H1 (cell line): ENCODE data around the gene LTF. TPM values are rescaled to one million over a fixed set of nuclear protein-coding genes. Genes with fewer than 3 reads are reported as not detected.

Experiments used
- EGR1 ChIP-seq: IDR thresholded peaks from 2 replicates; pipeline ENCODE4 v1.6.1; 2011; ENCODE audit warnings: low read depth, low read length, borderline replicate concordance
- NANOG ChIP-seq: IDR thresholded peaks from 2 replicates; pipeline ENCODE4 v1.6.1; 2011; ENCODE audit warnings: low read length, low read depth, mild to moderate bottlenecking, inconsistent platforms; ENCODE audit not compliant: insufficient read depth, poor library complexity, severe bottlenecking
- polyA plus RNA-seq, 7 experiments: library from polyadenylated mRNA; depleted of rRNA in 3 of 7; stranded (reverse) in 5 of 7; unstranded in 2 of 7; fragments of >200 nt in 5 of 7; fragments of 200-250 nt in 2 of 7; gene quantifications; 1 replicate in 5 of 7; 2 replicates in 1 of 7; 4 replicates in 1 of 7; pipeline versions ENCODE4 v1.2.1 to v1.2.3, GENCODE V29; 2011 to 2013; ENCODE audit warnings: missing spikeins in 2 of 7, mixed read lengths in 2 of 7
- total RNA-seq: library from RNA; stranded (reverse); fragmentation: NEBNext Ultra II Directional; extraction: Animal tissue kit (Norgen Biotek cat#: 25700); gene quantifications from 2 replicates; pipeline ENCODE4 v1.2.1, GENCODE V29; 2021
- TF ChIP-seq, protein P1 (sequence below): IDR thresholded peaks from 2 replicates; pipeline ENCODE4 v1.6.1; 2011; ENCODE audit warnings: low read depth, mild to moderate bottlenecking, low read length; ENCODE audit not compliant: insufficient read depth

The LTF gene
- total and polyA plus RNA-seq, 2 of the 8 experiments (the other 6 are each of a cell fraction or from before 2014, with no cell fraction given), result 0.23 to 0.99 TPM

DNA sequence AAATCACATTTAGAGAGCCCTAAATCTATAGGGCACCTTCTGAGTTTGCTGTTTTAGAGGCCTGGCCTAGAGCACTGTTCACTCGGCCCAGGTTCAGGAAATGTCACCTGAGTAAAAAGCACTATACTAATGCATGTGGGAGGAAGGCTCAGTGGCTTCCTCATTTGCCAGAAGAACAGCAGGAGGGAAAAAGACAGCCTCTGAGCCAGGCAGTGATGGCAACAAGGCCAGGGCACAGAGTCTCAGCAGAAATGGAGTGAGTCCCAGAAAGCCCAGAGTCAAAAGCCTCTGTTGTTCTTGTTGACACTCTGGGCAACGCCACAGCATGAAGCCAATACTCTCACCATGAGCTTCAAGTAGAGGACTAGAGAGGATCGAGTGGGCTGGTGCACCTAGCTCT lies 25.9 kb downstream of the LTF start (continued):
- TF ChIP-seq NANOG (no peak), EGR1 (no peak)
- TF ChIP-seq, protein P1, sequence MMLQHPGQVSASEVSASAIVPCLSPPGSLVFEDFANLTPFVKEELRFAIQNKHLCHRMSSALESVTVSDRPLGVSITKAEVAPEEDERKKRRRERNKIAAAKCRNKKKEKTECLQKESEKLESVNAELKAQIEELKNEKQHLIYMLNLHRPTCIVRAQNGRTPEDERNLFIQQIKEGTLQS, result no peak
- TF ChIP-seq, all 59 proteins: peak for 0
